Coronary artery (tissue), 2 donors: Measurements from ENCODE around the gene SPECC1L.
"Not testable (repeated sequence)": the region's sequence is repeated elsewhere in the genome, so short reads cannot be mapped to it uniquely, and the experiment has no call there.

Experiments
- DNase-seq: peaks from one replicate; pipeline ENCODE4 v3.0.0-alpha.2; 2017; ENCODE audit warnings: low spot score
- H3K27ac ChIP-seq, 2 donors: fragments of 200-600 bp; sonication (generic); one replicate each; pipeline ENCODE4 v1.5.1; 2016 to 2019
- H3K4me3 ChIP-seq: fragments of 200-600 bp; sonication (generic); 2 replicates; pipeline ENCODE4 v1.5.1; 2016; ENCODE audit warnings: mild to moderate bottlenecking, moderate library complexity
- TF ChIP-seq, protein P1 (sequence below): fragments of 200-600 bp; sonication (generic); IDR thresholded peaks from one replicate; pipeline ENCODE4 v1.5.1; 2019; ENCODE audit warnings: antibody characterized with exemption

SPECC1L gene

DNA sequence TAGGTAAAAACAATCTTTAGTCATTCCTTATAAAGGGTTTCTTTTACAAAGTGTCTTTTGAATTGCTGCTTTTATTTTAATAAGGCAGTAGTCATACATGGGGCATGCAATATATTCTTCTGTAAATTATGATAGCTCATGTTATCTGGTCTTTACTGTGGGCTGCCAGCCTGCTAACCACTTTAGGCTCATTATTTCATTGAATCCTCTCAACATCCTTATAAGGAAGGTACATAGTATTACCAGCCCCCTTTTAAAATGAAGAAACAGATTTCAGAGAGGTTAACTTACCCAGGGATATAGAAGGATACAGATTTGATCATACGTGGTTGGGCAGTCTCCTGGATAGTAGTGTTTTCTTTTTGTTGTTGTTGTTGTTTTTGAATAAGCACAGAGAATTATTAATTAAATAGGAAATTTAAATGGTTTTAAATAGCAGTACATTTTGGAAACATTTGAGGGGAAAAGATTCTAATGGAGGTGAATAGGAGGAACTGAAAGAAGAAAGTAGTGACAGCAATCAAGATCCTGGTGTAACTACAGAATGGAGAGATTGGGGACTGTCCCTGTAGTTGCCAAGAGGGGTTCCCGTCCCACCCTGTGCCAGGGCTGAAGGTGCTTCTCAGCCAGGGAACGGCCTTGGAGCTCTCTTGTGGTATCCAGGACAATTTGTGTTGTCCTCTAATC lies 21.0 kb downstream of the SPECC1L start:
- no peak for DNase-seq
- Histone ChIP-seq H3K27ac (peak overlapping the region; percentile 52 to 87), H3K4me3 (peak overlapping the region; percentile 11)
- TF ChIP-seq, protein P1, sequence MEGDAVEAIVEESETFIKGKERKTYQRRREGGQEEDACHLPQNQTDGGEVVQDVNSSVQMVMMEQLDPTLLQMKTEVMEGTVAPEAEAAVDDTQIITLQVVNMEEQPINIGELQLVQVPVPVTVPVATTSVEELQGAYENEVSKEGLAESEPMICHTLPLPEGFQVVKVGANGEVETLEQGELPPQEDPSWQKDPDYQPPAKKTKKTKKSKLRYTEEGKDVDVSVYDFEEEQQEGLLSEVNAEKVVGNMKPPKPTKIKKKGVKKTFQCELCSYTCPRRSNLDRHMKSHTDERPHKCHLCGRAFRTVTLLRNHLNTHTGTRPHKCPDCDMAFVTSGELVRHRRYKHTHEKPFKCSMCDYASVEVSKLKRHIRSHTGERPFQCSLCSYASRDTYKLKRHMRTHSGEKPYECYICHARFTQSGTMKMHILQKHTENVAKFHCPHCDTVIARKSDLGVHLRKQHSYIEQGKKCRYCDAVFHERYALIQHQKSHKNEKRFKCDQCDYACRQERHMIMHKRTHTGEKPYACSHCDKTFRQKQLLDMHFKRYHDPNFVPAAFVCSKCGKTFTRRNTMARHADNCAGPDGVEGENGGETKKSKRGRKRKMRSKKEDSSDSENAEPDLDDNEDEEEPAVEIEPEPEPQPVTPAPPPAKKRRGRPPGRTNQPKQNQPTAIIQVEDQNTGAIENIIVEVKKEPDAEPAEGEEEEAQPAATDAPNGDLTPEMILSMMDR: no peak

DNA sequence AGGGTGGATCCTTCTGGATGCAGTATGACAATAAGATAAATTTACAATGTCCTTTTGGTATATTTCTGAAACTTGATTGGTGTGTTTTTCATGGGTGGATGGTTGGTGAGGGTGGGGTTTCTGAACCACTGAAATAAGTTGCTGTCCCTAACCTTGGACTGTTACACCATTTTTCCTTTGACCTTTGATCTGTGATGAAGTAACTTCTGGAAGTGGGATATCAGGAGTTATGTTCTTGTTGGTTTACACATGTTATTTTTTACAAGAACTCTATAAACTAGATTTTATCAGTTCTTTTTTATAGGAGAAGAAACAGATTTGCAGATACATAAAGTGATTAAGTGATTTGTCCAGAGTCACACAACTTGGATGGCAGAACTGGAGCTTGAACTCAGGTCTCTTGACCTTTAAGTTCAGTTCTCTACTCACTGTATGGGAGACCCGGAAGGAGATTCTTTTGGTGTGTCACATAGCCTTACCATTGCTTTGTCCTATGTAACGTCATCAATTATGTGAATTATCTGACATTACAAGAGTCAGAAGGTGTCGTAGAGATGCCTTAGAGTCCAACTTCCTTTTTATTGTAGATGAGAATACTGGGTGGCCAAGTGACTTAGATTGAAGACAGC lies 21.7 kb downstream of the SPECC1L start:
- H3K27ac ChIP-seq: peak overlapping the region; percentile 52 to 87

DNA sequence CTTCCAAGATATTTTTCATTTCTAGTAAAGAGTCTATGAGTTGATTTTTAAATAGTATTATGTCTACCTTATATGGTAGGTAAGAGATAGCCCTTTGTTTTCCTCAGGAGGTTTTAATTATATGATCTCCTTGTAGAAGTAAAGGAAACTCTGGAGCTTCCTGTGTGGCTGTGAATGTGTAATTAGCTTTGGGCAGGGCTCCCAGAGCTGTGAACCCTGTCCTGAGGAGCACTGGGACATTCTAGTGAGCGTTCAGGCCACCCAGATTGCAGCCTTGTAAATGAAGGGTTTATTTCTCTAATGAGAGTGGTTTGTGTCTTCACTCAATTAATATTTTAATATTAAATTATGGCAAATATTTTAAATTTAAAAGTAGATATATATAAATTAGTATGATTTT lies 24.3 kb downstream of the SPECC1L start:
- not testable (repeated sequence) for H3K4me3 ChIP-seq, DNase-seq
- peak overlapping the region in 1 of 2 donors; percentile 31 for H3K27ac ChIP-seq

More for the DNA sequence above, 21.7 kb downstream of the SPECC1L start:
- H3K4me3 ChIP-seq: peak overlapping the region; percentile 11
- not testable (repeated sequence) for DNase-seq

DNA sequence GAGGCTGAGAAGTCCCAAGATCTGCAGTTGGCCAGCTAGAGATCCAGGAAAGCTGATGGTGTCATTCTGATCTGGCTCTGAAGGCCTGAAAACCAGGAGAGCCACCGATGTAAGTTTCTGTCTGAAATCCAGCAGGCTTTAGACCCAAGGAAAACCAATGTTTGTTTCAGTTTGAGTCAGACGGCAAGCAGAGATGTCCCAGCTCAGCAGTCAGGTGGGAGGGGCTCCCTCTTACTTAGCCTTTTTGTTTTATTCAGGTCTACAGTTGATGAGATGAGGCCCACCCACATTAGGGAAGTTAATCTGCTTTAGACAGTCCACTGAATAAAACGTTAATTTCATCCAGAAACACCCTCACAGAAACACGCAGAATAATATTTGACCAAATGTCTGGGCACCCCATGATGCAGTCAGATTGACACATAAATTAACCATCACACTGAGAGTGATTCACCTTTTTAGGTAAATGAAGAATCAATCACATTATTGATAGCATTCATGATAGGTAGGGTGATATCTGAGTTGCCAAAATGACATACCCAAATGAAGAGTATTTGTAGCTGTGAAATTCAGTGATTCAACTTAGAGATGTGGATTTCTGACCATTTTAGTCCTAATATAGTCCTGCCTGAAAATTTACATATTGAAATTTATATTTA lies 28.0 kb downstream of the SPECC1L start:
- H3K27ac ChIP-seq: peak overlapping the region in 1 of 2 donors; percentile 51
- H3K4me3 ChIP-seq, DNase-seq: not testable (repeated sequence)

DNA sequence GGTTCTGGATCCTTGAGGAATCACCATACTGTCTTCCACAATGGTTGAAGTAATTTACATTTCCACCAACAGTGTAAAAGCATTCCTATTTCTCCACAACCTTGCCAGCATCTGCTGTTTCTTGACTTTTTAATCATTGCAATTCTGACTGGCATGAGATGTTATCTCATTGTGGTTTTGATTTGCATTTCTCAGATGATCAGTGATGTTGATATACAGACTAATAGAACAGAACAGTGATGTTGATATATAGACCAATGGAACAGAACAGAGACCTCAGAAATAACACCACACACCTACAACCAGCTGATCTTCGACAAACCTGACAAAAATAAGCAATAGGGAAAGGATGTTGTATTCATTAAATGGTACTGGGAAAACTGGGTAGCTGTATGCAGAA lies 29.9 kb downstream of the SPECC1L start:
- H3K27ac ChIP-seq, DNase-seq, H3K4me3 ChIP-seq: not testable (repeated sequence)

DNA sequence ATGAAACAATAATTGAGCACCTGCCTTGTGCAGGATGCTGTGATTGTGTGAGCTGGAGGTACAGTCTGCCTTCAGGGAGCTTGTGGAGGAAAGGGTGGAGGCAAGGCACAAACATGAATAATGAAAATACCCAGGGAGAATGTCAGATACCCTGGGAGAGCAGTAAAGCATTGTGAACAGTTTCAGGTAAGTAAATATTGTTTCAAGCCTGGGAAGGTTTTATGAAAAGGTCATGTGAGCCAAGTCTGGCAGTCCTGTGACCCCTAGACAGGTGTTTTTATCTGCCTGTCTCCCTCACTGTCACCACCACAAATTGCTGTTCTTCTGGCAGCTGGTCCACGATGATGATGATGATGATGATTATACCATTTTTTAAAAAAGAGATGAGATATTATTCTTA lies 32.0 kb downstream of the SPECC1L start:
- Histone ChIP-seq H3K27ac (peak overlapping the region; percentile 51 to 85), H3K4me3 (no peak overlapping the region)
- TF ChIP-seq, protein P1: no peak
- no peak for DNase-seq

DNA sequence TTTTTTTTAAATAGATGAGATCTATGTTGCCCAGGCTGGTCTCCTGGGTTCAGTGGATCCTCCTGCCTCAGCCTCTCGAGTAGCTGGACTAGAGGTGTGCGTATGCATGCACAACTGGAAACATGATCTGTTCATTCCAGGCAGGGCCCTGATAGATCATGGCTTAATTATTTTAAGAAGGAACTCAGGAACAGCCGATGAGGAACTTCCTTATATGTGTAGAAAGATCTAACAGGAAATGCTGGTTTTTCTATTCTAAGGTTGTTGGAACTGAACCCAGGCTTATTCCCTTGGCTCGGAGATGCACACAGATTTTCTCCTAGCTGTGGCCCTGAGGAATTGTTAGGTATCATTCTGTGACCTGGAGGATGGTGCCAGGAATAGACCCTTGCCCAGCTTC lies 32.4 kb downstream of the SPECC1L start:
- TF ChIP-seq, protein P1: no peak
- H3K4me3 ChIP-seq: no peak overlapping the region
- peak overlapping the region; percentile 51 to 85 for H3K27ac ChIP-seq
- no peak for DNase-seq

DNA sequence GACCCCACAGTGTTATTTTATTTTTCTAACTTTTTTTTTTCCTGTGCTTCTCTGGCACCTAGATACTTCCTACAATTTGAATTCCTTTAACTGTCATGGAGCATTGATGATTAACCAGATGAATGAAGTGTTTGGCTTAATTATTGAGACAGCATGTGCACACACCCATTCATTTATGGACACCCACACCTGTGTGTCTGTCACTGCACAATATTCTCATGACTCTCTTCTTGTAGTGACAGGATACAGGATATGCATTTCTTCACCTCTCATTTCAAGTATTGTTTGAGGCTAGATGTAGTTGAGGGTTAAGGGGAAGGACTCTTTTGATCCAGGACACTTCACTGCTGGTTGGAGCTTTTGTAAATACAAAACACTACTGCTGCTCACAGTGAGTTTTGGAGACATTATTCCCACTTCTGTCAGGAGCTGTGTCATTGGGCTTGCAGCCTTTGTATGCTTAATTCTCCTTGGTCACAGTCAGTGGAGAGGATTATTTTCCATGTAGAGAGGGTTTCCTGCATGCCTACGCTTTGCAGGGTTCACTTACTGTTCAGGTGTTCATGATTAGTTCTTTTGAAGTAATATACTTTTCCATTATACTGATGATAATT lies 33.5 kb downstream of the SPECC1L start:
- H3K27ac ChIP-seq: peak overlapping the region in 1 of 2 donors; percentile 61
- H3K4me3 ChIP-seq: no peak overlapping the region
- TF ChIP-seq, protein P1: no peak
- no peak for DNase-seq

DNA sequence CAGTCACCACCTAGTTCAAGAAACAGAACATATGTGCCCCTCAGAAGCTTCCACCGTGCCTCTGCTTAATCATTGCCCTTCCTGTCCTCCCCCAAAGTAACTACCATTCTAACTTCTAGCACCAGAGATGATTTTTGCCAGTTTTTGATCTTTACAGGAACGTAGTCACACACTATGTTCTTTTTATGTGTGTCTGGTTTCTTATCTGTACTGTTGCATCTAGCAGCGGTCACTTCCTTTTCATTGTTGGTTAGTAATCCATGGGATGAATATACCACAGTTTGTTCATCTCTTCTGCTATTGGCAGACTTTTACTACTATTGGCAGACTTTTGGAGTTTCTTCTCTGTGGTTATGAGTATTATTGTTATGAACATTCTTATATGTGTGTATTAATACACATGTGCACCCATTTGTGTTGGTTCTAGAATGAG lies 34.6 kb downstream of the SPECC1L start:
- TF ChIP-seq, protein P1: no peak
- Histone ChIP-seq H3K4me3 (no peak overlapping the region), H3K27ac (peak overlapping the region; percentile 15 to 57)
- no peak for DNase-seq
